ENCODE measurements around the gene PLEKHG1. TPM values are rescaled to one million over a fixed set of nuclear protein-coding genes. Genes with fewer than 3 reads are reported as not detected.

PLEKHG1 gene
- 0.84 and 3.7 TPM in 2 replicates for total RNA-seq

DNA sequence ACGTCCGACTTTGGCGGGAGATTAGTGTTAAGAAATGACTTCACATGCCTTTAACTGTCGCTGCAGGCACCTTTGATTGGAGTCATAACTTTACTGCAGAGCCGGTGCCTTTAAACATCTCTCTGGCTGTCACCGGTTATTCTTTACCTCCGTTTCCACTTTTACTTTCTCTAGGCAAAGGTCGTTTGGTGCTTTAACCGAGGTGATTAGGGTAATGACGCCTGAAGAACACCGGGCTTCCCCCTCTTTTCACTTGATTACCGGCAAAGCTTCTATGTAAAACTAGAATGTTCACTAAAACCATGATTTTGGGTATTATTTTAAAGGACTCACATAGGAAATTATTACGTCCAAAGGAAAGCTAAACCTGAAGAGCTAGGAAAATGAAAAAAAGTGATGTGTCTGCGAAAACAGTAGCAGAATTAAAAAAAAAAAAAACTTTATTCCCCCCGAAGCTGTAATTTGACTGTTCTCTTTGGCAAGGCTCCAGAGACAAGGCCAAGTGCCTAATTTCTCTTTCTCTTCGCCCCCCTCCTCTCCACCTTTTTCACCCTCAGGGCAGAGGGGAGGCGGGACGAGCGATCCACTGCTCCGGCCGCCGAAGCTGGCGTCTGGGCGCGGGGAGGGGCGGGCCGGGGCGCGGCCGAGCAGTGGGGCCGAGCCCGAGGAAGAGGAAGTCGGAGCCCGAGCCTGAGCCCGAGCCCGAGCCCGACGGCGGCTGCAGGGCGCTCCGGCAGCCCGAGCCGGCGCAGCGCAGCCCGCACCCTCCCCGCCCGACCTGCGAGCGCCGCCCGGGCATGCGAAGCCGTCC, at the start of gene PLEKHG1:
TSS of gene PLEKHG1 (plus strand) at position 687 of the 811 bp plus-strand sequence. CDS start 133,797 bp downstream, outside the sequence.

Other genes with a start within 250 kb of the PLEKHG1 start
- not detected in 2 replicates for gene IYD, start 230.9 kb upstream of the PLEKHG1 start, total RNA-seq